ENCODE data around the gene CDC20.
A peak's percentile ranks its signal among the peaks of the same experiment; 100 is the strongest.
"Not testable (repeated sequence)": the region's sequence is repeated elsewhere in the genome, so short reads cannot be mapped to it uniquely, and the experiment has no call there.

CDC20 gene

GRCh38 chr1:43358121-43358745 is 548 bp upstream of the CDC20 start:
- peak; percentile 41 for DNase-seq

- no peak for DNase-seq
These were observed 915 bp downstream of the CDC20 start for GRCh38 chr1:43359696-43360095.

GRCh38 chr1:43360616-43361015 is 1.8 kb downstream of the CDC20 start:
- DNase-seq = no peak

- no peak for DNase-seq
These were observed 4.6 kb downstream of the CDC20 start for GRCh38 chr1:43363283-43363934.

GRCh38 chr1:43363935-43364525 is 5.2 kb downstream of the CDC20 start:
- DNase-seq = no peak

- DNase-seq = no peak
These were observed 6.9 kb downstream of the CDC20 start for GRCh38 chr1:43365678-43366077.

- DNase-seq = no peak
These were observed 7.4 kb downstream of the CDC20 start for GRCh38 chr1:43366179-43366578.

GRCh38 chr1:43366601-43367025 is 7.8 kb downstream of the CDC20 start:
- no peak for DNase-seq

GRCh38 chr1:43367026-43367903 is 8.5 kb downstream of the CDC20 start:
- no peak for DNase-seq

- DNase-seq = peak; percentile 90
These were observed 9.3 kb downstream of the CDC20 start, which contains the start of gene ELOVL1 for GRCh38 chr1:43367904-43368645. ELOVL1 (minus strand) TSS chr1:43368011; CDS start chr1:43365609, 2,402 bp downstream.

- no peak for DNase-seq
These were observed 9.9 kb downstream of the CDC20 start for GRCh38 chr1:43368646-43369020.

- not testable (repeated sequence) for DNase-seq
These were observed 11.0 kb downstream of the CDC20 start for GRCh38 chr1:43369779-43370178.

GRCh38 chr1:43370564-43370963 is 11.8 kb downstream of the CDC20 start:
- peak; percentile 25 for DNase-seq

GRCh38 chr1:43372172-43372571 is 13.4 kb downstream of the CDC20 start:
- DNase-seq = no peak

GRCh38 chr1:43373066-43373940 is 14.5 kb downstream of the CDC20 start:
- DNase-seq = no peak

- no peak for DNase-seq
These were observed 18.0 kb downstream of the CDC20 start for GRCh38 chr1:43376723-43377235.

- no peak for DNase-seq
These were observed 19.1 kb downstream of the CDC20 start for GRCh38 chr1:43377831-43378230.

- no peak for DNase-seq
These were observed 20.7 kb downstream of the CDC20 start for GRCh38 chr1:43379476-43379875.

- DNase-seq = no peak
These were observed 22.8 kb downstream of the CDC20 start for GRCh38 chr1:43381612-43382011.

- DNase-seq = no peak
These were observed 23.4 kb downstream of the CDC20 start for GRCh38 chr1:43382027-43382779.

- DNase-seq = no peak
These were observed 24.7 kb downstream of the CDC20 start for GRCh38 chr1:43383449-43383848.

Measured in DMS153 (cell line).